ENCODE results near the gene NFIA. TPM values are rescaled to one million over a fixed set of nuclear protein-coding genes. Genes with fewer than 3 reads are reported as not detected.

NFIA gene
- total and polyA plus RNA-seq, 9 of the 15 experiments (the other 6 are each of a cell fraction or from before 2014, with no cell fraction given), result 5.3 to 24.9 (median 9.8) TPM

- TF ChIP-seq ZNF280B (CRISPR knock-in tag; IDR thresholded peaks at IDR 0.05), result no peak
- TF ChIP-seq POLR2G (IDR thresholded peaks at IDR 0.05; ENCODE audit: low read depth, low read length), result peak; percentile 73
- TF ChIP-seq HDAC1 (IDR thresholded peaks at IDR 0.05), result peak in 1 of 2 experiments; percentile 46; a peak in 2 of 4 replicates
- TF ChIP-seq POLR2AphosphoS2 (IDR thresholded peaks at IDR 0.05; ENCODE audit: low read length), result no peak
- no peak for TF ChIP-seq RBM39 (optimal IDR thresholded peaks at IDR 0.05; ENCODE audit: low read depth, low read length)
- TF ChIP-seq ZBTB12 (CRISPR knock-in tag; IDR thresholded peaks at IDR 0.05), result no peak
- no peak for TF ChIP-seq ZBED1 (IDR thresholded peaks at IDR 0.05)
- no peak; the same call in 1 of the 2 replicates for TF ChIP-seq ZNF395 (CRISPR knock-in tag; IDR thresholded peaks at IDR 0.05)
- no peak for TF ChIP-seq ZNF507 (tag; conservative IDR thresholded peaks at IDR 0.05)
- no peak for TF ChIP-seq NFYB (IDR thresholded peaks at IDR 0.05; ENCODE audit: extremely low read depth, insufficient read length)
- TF ChIP-seq HIVEP1 (CRISPR knock-in tag; IDR thresholded peaks at IDR 0.05), result no peak
- no peak for TF ChIP-seq ZNF146 (CRISPR knock-in tag; IDR thresholded peaks at IDR 0.05; ENCODE audit: unreplicated experiment)
- peak; percentile 32 for TF ChIP-seq HNRNPLL (IDR thresholded peaks at IDR 0.05; ENCODE audit: low read depth, low read length, poor library complexity, severe bottlenecking)
- TF ChIP-seq MYC (IDR thresholded peaks at IDR 0.05; ENCODE audit: low read depth, low read length), result no peak
- TF ChIP-seq MYC (CRISPR knock-in tag; IDR thresholded peaks at IDR 0.05; ENCODE audit: borderline replicate concordance, low read depth), result no peak
- TF ChIP-seq E4F1 (CRISPR knock-in tag; IDR thresholded peaks at IDR 0.05; ENCODE audit: borderline replicate concordance), result no peak
- TF ChIP-seq SAFB2 (IDR thresholded peaks at IDR 0.05; ENCODE audit: borderline replicate concordance, low read depth, low read length, severe bottlenecking), result no peak
- TF ChIP-seq ZNF124 (CRISPR knock-in tag; IDR thresholded peaks at IDR 0.05), result no peak
- peak in 1 of 2 experiments; percentile 24; a peak in 1 of 4 replicates for TF ChIP-seq KDM1A (IDR thresholded peaks at IDR 0.05)
- peak; percentile 21; the same call in 1 of the 2 replicates for TF ChIP-seq ZEB2 (IDR thresholded peaks at IDR 0.05)
- TF ChIP-seq NR2C2 (CRISPR knock-in tag; IDR thresholded peaks at IDR 0.05), result peak; percentile 90
- TF ChIP-seq NR2C2 (tag; IDR thresholded peaks at IDR 0.05), result peak; percentile 96
- no peak for TF ChIP-seq SIN3A (IDR thresholded peaks at IDR 0.05; ENCODE audit: borderline replicate concordance in 2 of 2, control insufficient read depth in 1 of 2, low read depth in 2 of 2, low read length in 2 of 2)
Observed at GRCh38 chr1:61082311-61083012, at the start of gene NFIA (continued).
